Stimulated activated CD4-positive, alpha-beta T cell treated with anti-CD3 and anti-CD28 coated beads, Interleukin-15, amount 100 ng/mL, for 1 hour (primary cell): ENCODE results near the gene ATP5F1A.

ENCODE experiments used
- DNase-seq, 2 donors: peaks; one replicate each; pipeline ENCODE4 v3.0.0-alpha.2; 2020; ENCODE audit warnings: low read depth in 1 of 2, low spot score in 1 of 2

The ATP5F1A gene

GRCh38 chr18:46073474-46074331, 24.4 kb downstream of the ATP5F1A start:
- DNase-seq, result no peak

- DNase-seq, result no peak
Measured at GRCh38 chr18:46072959-46073358, 25.1 kb downstream of the ATP5F1A start.

GRCh38 chr18:46072376-46072867, 25.7 kb downstream of the ATP5F1A start:
- no peak for DNase-seq

GRCh38 chr18:46071653-46072375, 26.3 kb downstream of the ATP5F1A start, which contains the start of gene PSTPIP2:
PSTPIP2 (minus strand) TSS chr18:46072260; CDS start chr18:46072188, 72 bp downstream.
- peak; percentile 35 to 54 for DNase-seq

GRCh38 chr18:46070815-46071652, 27.1 kb downstream of the ATP5F1A start:
- no peak for DNase-seq

GRCh38 chr18:46070232-46070631, 27.9 kb downstream of the ATP5F1A start:
- no peak for DNase-seq

GRCh38 chr18:46069524-46069923, 28.6 kb downstream of the ATP5F1A start:
- DNase-seq, result no peak

- DNase-seq, result no peak
Measured at GRCh38 chr18:46068763-46069162, 29.3 kb downstream of the ATP5F1A start.

- DNase-seq, result no peak
Measured at GRCh38 chr18:46067438-46068007, 30.6 kb downstream of the ATP5F1A start.

GRCh38 chr18:46062781-46063180, 35.3 kb downstream of the ATP5F1A start:
- no peak for DNase-seq

- DNase-seq, result no peak
Measured at GRCh38 chr18:46061796-46062195, 36.3 kb downstream of the ATP5F1A start.

GRCh38 chr18:46061387-46061786, 36.7 kb downstream of the ATP5F1A start:
- no peak for DNase-seq

- no peak for DNase-seq
Measured at GRCh38 chr18:46060359-46060841, 37.7 kb downstream of the ATP5F1A start.

- no peak for DNase-seq
Measured at GRCh38 chr18:46055838-46056230, 42.3 kb downstream of the ATP5F1A start.

- DNase-seq, result no peak
Measured at GRCh38 chr18:46054956-46055837, 42.9 kb downstream of the ATP5F1A start.

- no peak for DNase-seq
Measured at GRCh38 chr18:46053368-46054095, 44.6 kb downstream of the ATP5F1A start.

GRCh38 chr18:46051731-46052461, 46.2 kb downstream of the ATP5F1A start:
- DNase-seq, result no peak

- no peak for DNase-seq
Measured at GRCh38 chr18:46050268-46050667, 47.8 kb downstream of the ATP5F1A start.
